ENCODE data around the gene TSHB.

Gene TSHB

DNA sequence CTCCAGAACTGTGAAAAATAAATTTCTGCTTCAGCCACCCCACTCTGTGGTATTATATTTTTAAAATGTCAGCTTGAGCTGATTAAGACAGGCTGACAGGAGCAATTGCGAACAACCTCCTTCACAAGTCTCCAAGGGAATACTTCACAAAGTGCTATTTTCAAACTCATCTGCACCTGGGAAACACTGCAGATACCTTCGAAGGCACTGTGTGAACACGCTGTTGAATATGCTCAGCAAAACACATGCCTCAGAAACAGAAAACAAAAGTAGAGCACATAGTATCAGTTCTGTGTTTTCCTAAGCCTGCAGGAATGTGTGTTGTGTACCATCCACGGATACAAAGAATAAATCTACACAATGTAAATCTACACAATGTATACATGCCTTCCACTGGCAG is 49.1 kb downstream of the TSHB start:
- Histone ChIP-seq H4K20me1 (ENCODE audit: control insufficient read depth, insufficient read depth, low read depth, low read length) (no peaks in the 10 kb centered on the region), H3K9me3 (ENCODE audit: control insufficient read depth, insufficient read depth, low read length) (no peaks in the 10 kb centered on the region), H3K36me3 (ENCODE audit: control insufficient read depth, low read length) (no peaks in the 10 kb centered on the region), H3K4me3 (ENCODE audit: low read length) (no peak overlapping the region), H3K27ac (ENCODE audit: low read depth, low read length) (no peak overlapping the region), H3K4me1 (ENCODE audit: control insufficient read depth, low read length) (no peaks in the 10 kb centered on the region), H3K9me2 (replicated peaks; ENCODE audit: control insufficient read depth, low read length) (no peaks in the 10 kb centered on the region), H3F3A (ENCODE audit: control insufficient read depth, insufficient read depth) (no peaks in the 10 kb centered on the region), H3K27me3 (ENCODE audit: control insufficient read depth, low read length) (no peaks in the 10 kb centered on the region), H3K79me2 (ENCODE audit: control insufficient read depth, low read length) (no peaks in the 10 kb centered on the region), H3K4me2 (ENCODE audit: low read length) (no peak overlapping the region)
- TF ChIP-seq, protein P1, sequence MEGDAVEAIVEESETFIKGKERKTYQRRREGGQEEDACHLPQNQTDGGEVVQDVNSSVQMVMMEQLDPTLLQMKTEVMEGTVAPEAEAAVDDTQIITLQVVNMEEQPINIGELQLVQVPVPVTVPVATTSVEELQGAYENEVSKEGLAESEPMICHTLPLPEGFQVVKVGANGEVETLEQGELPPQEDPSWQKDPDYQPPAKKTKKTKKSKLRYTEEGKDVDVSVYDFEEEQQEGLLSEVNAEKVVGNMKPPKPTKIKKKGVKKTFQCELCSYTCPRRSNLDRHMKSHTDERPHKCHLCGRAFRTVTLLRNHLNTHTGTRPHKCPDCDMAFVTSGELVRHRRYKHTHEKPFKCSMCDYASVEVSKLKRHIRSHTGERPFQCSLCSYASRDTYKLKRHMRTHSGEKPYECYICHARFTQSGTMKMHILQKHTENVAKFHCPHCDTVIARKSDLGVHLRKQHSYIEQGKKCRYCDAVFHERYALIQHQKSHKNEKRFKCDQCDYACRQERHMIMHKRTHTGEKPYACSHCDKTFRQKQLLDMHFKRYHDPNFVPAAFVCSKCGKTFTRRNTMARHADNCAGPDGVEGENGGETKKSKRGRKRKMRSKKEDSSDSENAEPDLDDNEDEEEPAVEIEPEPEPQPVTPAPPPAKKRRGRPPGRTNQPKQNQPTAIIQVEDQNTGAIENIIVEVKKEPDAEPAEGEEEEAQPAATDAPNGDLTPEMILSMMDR (IDR thresholded peaks at IDR 0.05; ENCODE audit: low read depth, low read length, poor library complexity, severe bottlenecking) = no peak
- TF ChIP-seq EZH2phosphoT487 (IDR thresholded peaks at IDR 0.05; ENCODE audit: borderline replicate concordance, low read length) = no peak

DNA sequence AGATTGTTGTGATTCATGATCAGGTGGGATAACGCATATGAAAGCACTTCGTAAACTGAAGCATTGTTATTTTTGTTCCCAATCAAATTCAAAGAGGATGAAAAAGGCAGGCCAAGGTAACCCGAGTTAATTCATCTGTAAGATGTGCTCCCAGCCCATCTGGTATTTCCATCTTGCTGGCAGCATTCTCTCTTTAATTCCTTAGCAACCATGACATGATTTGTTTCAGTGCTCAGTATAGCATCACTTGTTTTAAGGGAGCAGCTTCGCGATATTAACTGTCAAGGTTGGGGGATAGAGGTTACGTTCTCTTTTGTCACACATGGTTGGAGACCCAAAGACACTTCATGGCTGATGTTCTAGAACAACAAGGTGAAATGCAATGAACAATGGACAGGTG is 53.3 kb downstream of the TSHB start:
- Histone ChIP-seq H4K20me1 (ENCODE audit: control insufficient read depth, insufficient read depth, low read depth, low read length) (no peaks in the 10 kb centered on the region), H3K79me2 (ENCODE audit: control insufficient read depth, low read length) (no peaks in the 10 kb centered on the region), H3K4me2 (ENCODE audit: low read length) (no peak overlapping the region), H3K4me1 (ENCODE audit: control insufficient read depth, low read length) (no peaks in the 10 kb centered on the region), H3K9me2 (replicated peaks; ENCODE audit: control insufficient read depth, low read length) (no peaks in the 10 kb centered on the region), H3F3A (ENCODE audit: control insufficient read depth, insufficient read depth) (no peaks in the 10 kb centered on the region), H3K4me3 (ENCODE audit: low read length) (no peak overlapping the region), H3K27ac (ENCODE audit: low read depth, low read length) (no peak overlapping the region), H3K9me3 (ENCODE audit: control insufficient read depth, insufficient read depth, low read length) (no peaks in the 10 kb centered on the region), H3K27me3 (ENCODE audit: control insufficient read depth, low read length) (no peaks in the 10 kb centered on the region), H3K36me3 (ENCODE audit: control insufficient read depth, low read length) (no peaks in the 10 kb centered on the region)
- TF ChIP-seq, protein P1 (IDR thresholded peaks at IDR 0.05; ENCODE audit: low read depth, low read length, poor library complexity, severe bottlenecking) = no peak
- no peak for TF ChIP-seq EZH2phosphoT487 (IDR thresholded peaks at IDR 0.05; ENCODE audit: borderline replicate concordance, low read length)

All from DOHH2 (cell line).